ENCODE results near the gene FGF1. TPM values are rescaled to one million over a fixed set of nuclear protein-coding genes. Genes with fewer than 3 reads are reported as not detected.

Gene FGF1
- total and polyA plus RNA-seq, 9 donors, result 5.5 to 12.1 (median 7.1) TPM

GRCh38 chr5:142550471-142550870 lies 135.4 kb downstream of the FGF1 start:
- Histone ChIP-seq H3K36me3 (ENCODE audit: control insufficient read depth, insufficient read depth, low read length) (no peaks in the 10 kb centered on the region), H3K27ac (ENCODE audit: low read length) (no peak overlapping the region), H3K4me3 (ENCODE audit: low read length) (no peak overlapping the region), H3K4me1 (ENCODE audit: control insufficient read depth, insufficient read depth, low read length) (peaks cover 20% of the 10 kb centered on the region), H3K27me3 (ENCODE audit: control insufficient read depth, insufficient read depth, low read length) (peaks cover 8% of the 10 kb centered on the region), H3K9me3 (replicated peaks; ENCODE audit: control insufficient read depth, low read depth, low read length) (no peaks in the 10 kb centered on the region)
- DNase-seq, result no peak
- WGBS (ENCODE audit: insufficient coverage), result 86% methylated on average over 2 of the region's 2 CpGs

- Histone ChIP-seq H3K9me3 (replicated peaks; ENCODE audit: control insufficient read depth, low read depth, low read length) (no peaks in the 10 kb centered on the region), H3K4me3 (ENCODE audit: low read length) (no peak overlapping the region), H3K4me1 (ENCODE audit: control insufficient read depth, insufficient read depth, low read length) (peaks cover 20% of the 10 kb centered on the region), H3K27me3 (ENCODE audit: control insufficient read depth, insufficient read depth, low read length) (peaks cover 9% of the 10 kb centered on the region), H3K27ac (ENCODE audit: low read length) (no peak overlapping the region), H3K36me3 (ENCODE audit: control insufficient read depth, insufficient read depth, low read length) (no peaks in the 10 kb centered on the region)
- 33% methylated on average over 2 of the region's 2 CpGs for WGBS (ENCODE audit: insufficient coverage)
- DNase-seq, result peak; percentile 32
These were observed 136.1 kb downstream of the FGF1 start for GRCh38 chr5:142549834-142550233.

GRCh38 chr5:142548739-142549275 lies 137.1 kb downstream of the FGF1 start:
- WGBS (ENCODE audit: insufficient coverage), result 4% methylated on average over 4 of the region's 5 CpGs
- Histone ChIP-seq H3K9me3 (replicated peaks; ENCODE audit: control insufficient read depth, low read depth, low read length) (no peaks in the 10 kb centered on the region), H3K27me3 (ENCODE audit: control insufficient read depth, insufficient read depth, low read length) (peaks cover 10% of the 10 kb centered on the region), H3K36me3 (ENCODE audit: control insufficient read depth, insufficient read depth, low read length) (no peaks in the 10 kb centered on the region), H3K27ac (ENCODE audit: low read length) (no peak overlapping the region), H3K4me1 (ENCODE audit: control insufficient read depth, insufficient read depth, low read length) (peaks cover 27% of the 10 kb centered on the region), H3K4me3 (ENCODE audit: low read length) (no peak overlapping the region)
- DNase-seq, result peak; percentile 92

GRCh38 chr5:142547445-142548380 lies 138.2 kb downstream of the FGF1 start:
- DNase-seq, result no peak
- peaks cover 10% of the 10 kb centered on the region for H3K27me3 ChIP-seq (ENCODE audit: control insufficient read depth, insufficient read depth, low read length)
- H3K9me3 ChIP-seq (replicated peaks; ENCODE audit: control insufficient read depth, low read depth, low read length), result no peaks in the 10 kb centered on the region
- no peak overlapping the region for H3K27ac ChIP-seq (ENCODE audit: low read length)
- 44% methylated on average over 2 of the region's 9 CpGs for WGBS (ENCODE audit: insufficient coverage)
- H3K4me1 ChIP-seq (ENCODE audit: control insufficient read depth, insufficient read depth, low read length), result peaks cover 30% of the 10 kb centered on the region
- H3K4me3 ChIP-seq (ENCODE audit: low read length), result no peak overlapping the region
- H3K36me3 ChIP-seq (ENCODE audit: control insufficient read depth, insufficient read depth, low read length), result no peaks in the 10 kb centered on the region

- H3K4me3 ChIP-seq (ENCODE audit: low read length), result no peak overlapping the region
- H3K9me3 ChIP-seq (replicated peaks; ENCODE audit: control insufficient read depth, low read depth, low read length), result no peaks in the 10 kb centered on the region
- WGBS (ENCODE audit: insufficient coverage), result no CpG with 5 or more reads among the region's 3 CpGs
- H3K4me1 ChIP-seq (ENCODE audit: control insufficient read depth, insufficient read depth, low read length), result peaks cover 37% of the 10 kb centered on the region
- DNase-seq, result peak; percentile 69
- H3K27me3 ChIP-seq (ENCODE audit: control insufficient read depth, insufficient read depth, low read length), result peaks cover 4% of the 10 kb centered on the region
- peak overlapping the region; percentile 45 for H3K27ac ChIP-seq (ENCODE audit: low read length)
- no peaks in the 10 kb centered on the region for H3K36me3 ChIP-seq (ENCODE audit: control insufficient read depth, insufficient read depth, low read length)
These were observed 140.1 kb downstream of the FGF1 start for GRCh38 chr5:142545650-142546322.

- Histone ChIP-seq H3K4me3 (ENCODE audit: low read length) (no peak overlapping the region), H3K4me1 (ENCODE audit: control insufficient read depth, insufficient read depth, low read length) (peaks cover 40% of the 10 kb centered on the region), H3K27me3 (ENCODE audit: control insufficient read depth, insufficient read depth, low read length) (peaks cover 2% of the 10 kb centered on the region), H3K36me3 (ENCODE audit: control insufficient read depth, insufficient read depth, low read length) (no peaks in the 10 kb centered on the region), H3K27ac (ENCODE audit: low read length) (peak overlapping the region; percentile 45), H3K9me3 (replicated peaks; ENCODE audit: control insufficient read depth, low read depth, low read length) (no peaks in the 10 kb centered on the region)
- 71% methylated on average over 1 of the region's 3 CpGs for WGBS (ENCODE audit: insufficient coverage)
- no peak for DNase-seq
These were observed 140.8 kb downstream of the FGF1 start for GRCh38 chr5:142544946-142545649.

GRCh38 chr5:142544071-142544753 lies 141.7 kb downstream of the FGF1 start:
- 88% methylated on average over 7 of the region's 8 CpGs for WGBS (ENCODE audit: insufficient coverage)
- Histone ChIP-seq H3K27me3 (ENCODE audit: control insufficient read depth, insufficient read depth, low read length) (peaks cover 2% of the 10 kb centered on the region), H3K4me3 (ENCODE audit: low read length) (no peak overlapping the region), H3K9me3 (replicated peaks; ENCODE audit: control insufficient read depth, low read depth, low read length) (no peaks in the 10 kb centered on the region), H3K36me3 (ENCODE audit: control insufficient read depth, insufficient read depth, low read length) (no peaks in the 10 kb centered on the region), H3K4me1 (ENCODE audit: control insufficient read depth, insufficient read depth, low read length) (peaks cover 39% of the 10 kb centered on the region), H3K27ac (ENCODE audit: low read length) (peak overlapping the region; percentile 90)
- DNase-seq, result no peak

- WGBS (ENCODE audit: insufficient coverage), result 11% methylated on average over 2 of the region's 3 CpGs
- peaks cover 2% of the 10 kb centered on the region for H3K27me3 ChIP-seq (ENCODE audit: control insufficient read depth, insufficient read depth, low read length)
- peak; percentile 95 for DNase-seq
- no peaks in the 10 kb centered on the region for H3K36me3 ChIP-seq (ENCODE audit: control insufficient read depth, insufficient read depth, low read length)
- peaks cover 34% of the 10 kb centered on the region for H3K4me1 ChIP-seq (ENCODE audit: control insufficient read depth, insufficient read depth, low read length)
- H3K4me3 ChIP-seq (ENCODE audit: low read length), result no peak overlapping the region
- no peaks in the 10 kb centered on the region for H3K9me3 ChIP-seq (replicated peaks; ENCODE audit: control insufficient read depth, low read depth, low read length)
- H3K27ac ChIP-seq (ENCODE audit: low read length), result peak overlapping the region; percentile 90
These were observed 143.0 kb downstream of the FGF1 start for GRCh38 chr5:142542906-142543305.
